Measurements from ENCODE around the gene NMRAL1. TPM values are rescaled to one million over a fixed set of nuclear protein-coding genes. Genes with fewer than 3 reads are reported as not detected.
A peak's percentile ranks its signal among the peaks of the same experiment; 100 is the strongest.

NMRAL1 gene
- total RNA-seq, 4 donors from 2014 or later, result 2.7 to 11.0 (median 9.1) TPM

GRCh38 chr16:4488499-4488967 lies 14.1 kb upstream of the NMRAL1 start:
- no peaks in the 10 kb centered on the region for H3K27me3 ChIP-seq
- ATAC-seq, result no peak
- in situ Hi-C loops (cut with MboI; ENCODE audit: low sequenced_read_pairs in 4 of 4), result loop anchor here in 2 of 4 donors (25.0 kb wide), 2 partner anchors 99 to 474 kb away; partner anchors contain the start of gene SEC14L5 (in 1 of the 2)
- no peak for TF ChIP-seq POLR2A (IDR thresholded peaks at IDR 0.05)
- no peak for TF ChIP-seq CTCF (IDR thresholded peaks at IDR 0.05 in 4 of 5, conservative IDR thresholded peaks at IDR 0.05 in 1 of 5)
- DNase-seq, result no peak
- H3K27ac ChIP-seq, result peak overlapping the region; percentile 2 to 61 (median 28)
- peaks cover 12 to 21% of the 10 kb centered on the region in 2 donors for H3K4me1 ChIP-seq
- H3K4me3 ChIP-seq, result no peak overlapping the region
- no peaks in the 10 kb centered on the region for H3K9me3 ChIP-seq
- H3K36me3 ChIP-seq, result peaks cover 0 to 20% of the 10 kb centered on the region in 2 donors
- intact Hi-C loops (cut with DNase I; ENCODE audit: low total_unique reads), result no loop called here

GRCh38 chr16:4487955-4488498 lies 13.6 kb upstream of the NMRAL1 start:
- H3K36me3 ChIP-seq, result peaks cover 0 to 22% of the 10 kb centered on the region in 2 donors
- in situ Hi-C loops (cut with MboI; ENCODE audit: low sequenced_read_pairs in 4 of 4), result loop anchor here in 2 of 4 donors (25.0 kb wide), 2 partner anchors 99 to 474 kb away; partner anchors contain the start of gene SEC14L5 (in 1 of the 2)

DNA sequence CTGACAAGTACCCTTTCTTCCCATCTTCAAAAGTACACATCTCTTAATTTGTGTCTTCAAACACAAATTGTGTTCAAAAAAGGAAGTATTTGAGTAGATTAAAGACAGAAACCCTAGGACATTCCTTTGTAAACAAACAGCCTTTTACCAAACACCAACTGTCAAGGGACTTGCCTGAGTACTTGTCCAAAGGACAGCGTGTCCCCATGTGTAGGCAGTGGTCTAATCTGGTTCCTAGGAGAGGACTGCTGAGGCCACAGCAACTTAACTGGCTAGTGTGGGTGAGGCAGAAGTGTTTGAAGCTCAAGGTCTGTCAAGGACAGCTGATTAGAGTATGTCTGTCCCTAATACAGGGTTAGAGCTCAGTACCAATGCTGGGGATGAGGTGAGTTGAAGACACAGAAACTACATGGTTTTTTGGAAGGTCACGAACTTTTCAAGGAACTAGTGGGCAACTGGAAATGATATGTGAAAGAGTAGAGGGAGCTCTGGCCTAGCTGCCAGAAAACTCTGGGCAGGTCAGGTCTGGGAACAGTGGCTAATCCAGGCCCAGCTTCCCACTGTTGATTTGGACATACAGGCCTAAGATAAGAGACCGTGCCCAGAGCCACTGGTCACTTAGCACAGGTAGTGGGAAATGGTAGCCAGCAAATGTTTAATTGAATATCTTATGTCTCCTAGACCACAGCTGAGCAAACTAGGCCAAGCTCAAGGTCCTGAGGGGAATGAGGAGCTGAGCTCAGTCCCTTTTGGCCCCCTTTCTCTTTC lies 11.9 kb upstream of the NMRAL1 start:
- Histone ChIP-seq H3K4me3 (no peak overlapping the region), H3K4me1 (peaks cover 22 to 30% of the 10 kb centered on the region in 2 donors), H3K9me3 (no peaks in the 10 kb centered on the region), H3K27me3 (no peaks in the 10 kb centered on the region), H3K36me3 (peaks cover 0 to 22% of the 10 kb centered on the region in 2 donors), H3K27ac (peak overlapping the region; percentile 68 to 84 (median 74))
- peak; percentile 86 to 93 for ATAC-seq
- intact Hi-C loops (cut with DNase I; ENCODE audit: low total_unique reads), result no loop called here
- peak; percentile 53 to 77 for DNase-seq
- in situ Hi-C loops (cut with MboI; ENCODE audit: low sequenced_read_pairs in 4 of 4), result loop anchor here in 2 of 4 donors (25.0 kb wide), 2 partner anchors 101 to 476 kb away; partner anchors contain the start of gene SEC14L5 (in 1 of the 2)
- no peak for TF ChIP-seq CTCF (IDR thresholded peaks at IDR 0.05 in 4 of 5, conservative IDR thresholded peaks at IDR 0.05 in 1 of 5)
- TF ChIP-seq POLR2A (IDR thresholded peaks at IDR 0.05), result no peak

More at GRCh38 chr16:4487955-4488498, 13.6 kb upstream of the NMRAL1 start:
- intact Hi-C loops (cut with DNase I; ENCODE audit: low total_unique reads), result no loop called here
- Histone ChIP-seq H3K4me3 (no peak overlapping the region), H3K27ac (peak overlapping the region; percentile 2 to 61 (median 28)), H3K27me3 (no peaks in the 10 kb centered on the region), H3K9me3 (no peaks in the 10 kb centered on the region), H3K4me1 (peaks cover 12 to 21% of the 10 kb centered on the region in 2 donors)
- TF ChIP-seq CTCF (IDR thresholded peaks at IDR 0.05 in 4 of 5, conservative IDR thresholded peaks at IDR 0.05 in 1 of 5) (no peak), POLR2A (IDR thresholded peaks at IDR 0.05) (no peak)
- ATAC-seq (peak; percentile 22 to 30), DNase-seq (no peak)

- DNase-seq (no peak), ATAC-seq (no peak)
- Histone ChIP-seq H3K4me1 (peaks cover 30 to 34% of the 10 kb centered on the region in 2 donors), H3K27ac (peak overlapping the region; percentile 20 to 64 (median 51)), H3K27me3 (no peaks in the 10 kb centered on the region), H3K36me3 (peaks cover 0 to 22% of the 10 kb centered on the region in 2 donors), H3K4me3 (no peak overlapping the region), H3K9me3 (no peaks in the 10 kb centered on the region)
- no peak for TF ChIP-seq CTCF (IDR thresholded peaks at IDR 0.05 in 4 of 5, conservative IDR thresholded peaks at IDR 0.05 in 1 of 5)
- no peak for TF ChIP-seq POLR2A (IDR thresholded peaks at IDR 0.05)
- in situ Hi-C loops (cut with MboI; ENCODE audit: low sequenced_read_pairs in 4 of 4) (loop anchor here in 2 of 4 donors (25.0 kb wide), 2 partner anchors 105 to 480 kb away; partner anchors contain the start of gene SEC14L5 (in 1 of the 2)), intact Hi-C loops (cut with DNase I; ENCODE audit: low total_unique reads) (no loop called here)
Measured at GRCh38 chr16:4481963-4482362, 7.5 kb upstream of the NMRAL1 start.
